Glomerular visceral epithelial cell (primary cell): Measurements from ENCODE around the gene BIRC7.
"Not testable (repeated sequence)": the region's sequence is repeated elsewhere in the genome, so short reads cannot be mapped to it uniquely, and the experiment has no call there.

Experiments used
- DNase-seq: peaks from one replicate; pipeline ENCODE4 v3.0.0-alpha.2; 2016; ENCODE audit errors: extremely low spot score

The BIRC7 gene

GRCh38 chr20:63208346-63208909 is 27.3 kb upstream of the BIRC7 start:
- DNase-seq = no peak

GRCh38 chr20:63210011-63210605 is 25.6 kb upstream of the BIRC7 start:
- peak; percentile 32 for DNase-seq

GRCh38 chr20:63212393-63212730 is 23.3 kb upstream of the BIRC7 start:
- DNase-seq = no peak

DNA sequence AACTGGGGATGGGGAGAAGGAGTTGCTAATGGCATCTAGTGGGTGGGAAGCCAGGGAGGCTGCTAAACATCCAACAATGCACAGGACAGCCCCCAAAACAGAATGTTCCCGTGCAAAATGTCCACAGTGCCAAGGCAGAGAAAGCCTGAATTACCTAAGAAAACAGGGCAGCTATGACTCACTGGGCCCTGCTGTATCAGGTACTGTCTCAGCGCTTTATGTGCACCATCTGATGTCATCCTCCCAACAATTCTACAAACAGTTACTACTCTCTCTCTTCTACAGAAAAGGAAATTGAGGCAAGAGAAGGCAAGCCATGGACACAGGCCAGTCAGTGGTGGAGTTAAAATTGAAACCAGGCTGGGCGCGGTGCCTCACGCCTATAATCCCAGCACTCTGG is 22.9 kb upstream of the BIRC7 start:
- no peak for DNase-seq

DNA sequence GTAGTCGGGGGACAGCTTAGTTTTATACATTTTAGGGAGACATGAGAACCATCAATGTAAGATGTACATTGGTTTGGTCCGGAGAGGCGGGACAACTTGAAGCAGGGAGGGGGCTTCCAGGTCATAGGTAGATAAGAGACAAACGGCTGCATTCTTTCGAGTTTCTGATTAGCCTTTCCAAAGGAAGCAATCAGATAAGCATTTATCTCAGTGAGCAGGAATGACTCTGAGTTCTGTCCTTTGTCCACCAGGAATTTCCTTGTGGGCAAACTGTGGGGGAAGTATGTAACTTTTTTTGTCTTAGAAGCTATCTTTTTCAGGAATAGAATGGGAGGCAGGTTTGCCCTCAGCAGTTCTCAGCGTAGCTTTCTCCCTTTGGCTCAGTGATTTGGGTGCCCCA is 21.2 kb upstream of the BIRC7 start:
- no peak for DNase-seq

- DNase-seq = peak; percentile 78
Measured at GRCh38 chr20:63215101-63216040, 20.3 kb upstream of the BIRC7 start.

GRCh38 chr20:63216041-63216848 is 19.5 kb upstream of the BIRC7 start, which contains the start of gene YTHDF1:
Gene YTHDF1 (minus strand): TSS chr20:63216131. CDS start chr20:63215892, 239 bp downstream.
- peak; percentile 98 for DNase-seq

DNA sequence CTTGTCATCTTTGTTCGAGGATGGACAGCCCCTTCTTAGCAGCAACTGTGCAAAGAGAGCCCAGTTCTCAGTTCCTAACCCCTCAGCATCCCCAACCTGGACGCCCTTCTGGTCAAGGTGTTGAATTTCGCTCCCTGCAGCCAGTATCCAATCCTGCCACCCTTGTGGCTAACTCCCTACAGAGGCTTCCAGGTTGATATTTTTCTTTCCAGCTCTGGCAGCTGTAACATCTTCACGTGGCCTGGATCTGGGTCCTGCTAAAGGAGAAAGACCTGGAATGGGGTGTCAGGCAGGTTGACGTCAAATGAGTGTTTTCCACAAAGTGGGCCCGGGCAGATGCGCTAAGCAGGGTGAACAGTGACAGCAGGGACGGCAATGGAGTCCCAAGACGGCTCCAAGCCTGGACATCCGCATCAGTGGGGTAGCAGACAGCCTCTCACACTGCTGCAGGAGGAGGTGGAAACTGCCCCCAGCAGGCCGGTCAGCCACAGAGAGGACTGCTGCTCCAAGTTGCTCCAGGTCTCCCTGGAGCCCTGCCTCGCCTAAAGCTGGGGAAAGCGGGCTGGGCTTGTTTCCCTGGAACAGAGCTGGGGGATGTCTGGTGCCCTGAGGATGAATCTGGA is 18.7 kb upstream of the BIRC7 start:
- no peak for DNase-seq

DNA sequence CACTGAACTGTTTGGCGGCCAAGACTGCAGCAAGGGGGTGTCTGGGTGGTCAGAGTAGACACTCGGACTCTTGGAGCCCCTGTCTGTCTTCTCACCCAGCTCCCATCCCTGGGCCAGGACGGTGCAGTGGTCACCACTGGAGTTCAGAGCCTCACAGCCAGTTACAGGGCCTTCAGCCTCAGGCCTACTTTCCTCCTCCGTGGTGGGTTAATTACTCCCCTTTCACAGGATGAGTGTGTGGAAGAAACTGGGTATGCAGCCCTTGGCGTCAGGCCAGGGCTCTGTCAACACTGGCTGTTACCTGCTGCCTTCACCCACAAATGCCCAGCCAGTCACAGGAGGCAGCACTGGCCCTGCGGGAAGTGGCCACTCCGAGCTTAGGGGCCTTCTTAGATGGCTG is 18.0 kb upstream of the BIRC7 start:
- peak; percentile 51 for DNase-seq

DNA sequence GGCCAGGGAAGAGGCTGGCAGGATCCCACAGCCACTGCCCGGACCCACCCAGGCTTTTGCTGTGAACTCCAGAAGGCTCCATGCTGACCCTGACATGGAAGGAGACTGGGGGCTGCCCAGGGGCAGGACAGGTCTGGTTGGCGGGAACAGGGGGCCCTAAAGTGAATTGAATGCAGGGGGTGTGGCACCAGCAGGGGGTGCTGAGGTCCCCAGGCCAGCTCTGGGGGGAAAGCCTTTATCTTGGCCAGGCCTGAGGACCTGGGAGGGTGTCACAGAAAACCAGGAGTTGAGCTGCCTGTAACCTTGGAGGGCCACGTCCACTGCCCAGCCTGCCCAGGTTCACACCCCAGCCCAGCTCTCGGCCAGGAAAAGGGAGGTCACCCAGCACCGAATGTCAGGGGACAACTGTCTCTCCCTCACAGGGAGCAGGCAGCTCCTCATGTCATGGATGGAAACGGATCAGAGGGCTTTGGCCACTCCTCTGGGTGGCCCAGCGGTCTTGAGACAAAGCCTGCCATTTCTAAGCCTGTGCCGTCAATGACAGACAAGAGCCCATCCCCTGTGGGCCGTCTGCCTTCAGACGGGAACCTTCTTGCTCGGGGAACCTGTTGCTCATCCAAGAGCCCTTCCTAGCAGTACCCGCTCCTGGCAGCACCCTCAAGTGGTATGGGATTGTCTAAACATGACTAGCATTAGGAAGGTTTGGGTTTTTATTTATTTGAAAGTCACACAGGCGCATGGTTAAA is 16.8 kb upstream of the BIRC7 start:
- DNase-seq = no peak

GRCh38 chr20:63219447-63219821 is 16.3 kb upstream of the BIRC7 start:
- no peak for DNase-seq

GRCh38 chr20:63219866-63220521 is 15.7 kb upstream of the BIRC7 start:
- DNase-seq = no peak

GRCh38 chr20:63220696-63221399 is 14.9 kb upstream of the BIRC7 start:
- DNase-seq = no peak

DNA sequence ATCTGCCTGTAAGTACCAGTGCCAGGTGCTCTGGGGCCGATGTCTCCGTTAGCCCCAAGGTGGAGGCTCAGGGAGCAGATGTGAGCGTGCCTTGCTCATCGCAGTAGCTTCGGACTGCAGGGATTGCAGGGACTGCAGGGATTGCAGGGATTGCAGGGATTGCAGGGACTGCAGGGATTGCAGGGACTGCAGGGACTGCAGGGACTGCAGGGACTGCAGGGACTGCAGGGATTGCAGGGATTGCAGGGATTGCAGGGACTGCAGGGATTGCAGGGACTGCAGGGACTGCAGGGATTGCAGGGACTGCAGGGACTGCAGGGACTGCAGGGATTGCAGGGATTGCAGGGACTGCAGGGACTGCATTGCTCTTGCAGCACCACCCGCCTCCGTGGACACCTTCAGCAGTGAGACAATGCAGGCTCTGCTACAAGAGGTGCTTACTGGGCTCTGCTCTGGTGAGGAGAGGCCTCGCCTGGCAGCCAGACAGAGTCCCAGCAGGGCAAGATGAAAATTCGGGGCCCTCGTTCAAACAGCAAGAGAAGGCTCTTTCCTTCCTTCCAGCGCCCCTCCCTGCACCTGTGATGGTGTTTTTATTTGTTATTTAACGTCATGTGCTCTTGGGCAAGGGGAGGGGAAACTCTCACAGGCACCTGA is 14.2 kb upstream of the BIRC7 start:
- not testable (repeated sequence) for DNase-seq

GRCh38 chr20:63222541-63222940 is 13.2 kb upstream of the BIRC7 start:
- peak; percentile 35 for DNase-seq

DNA sequence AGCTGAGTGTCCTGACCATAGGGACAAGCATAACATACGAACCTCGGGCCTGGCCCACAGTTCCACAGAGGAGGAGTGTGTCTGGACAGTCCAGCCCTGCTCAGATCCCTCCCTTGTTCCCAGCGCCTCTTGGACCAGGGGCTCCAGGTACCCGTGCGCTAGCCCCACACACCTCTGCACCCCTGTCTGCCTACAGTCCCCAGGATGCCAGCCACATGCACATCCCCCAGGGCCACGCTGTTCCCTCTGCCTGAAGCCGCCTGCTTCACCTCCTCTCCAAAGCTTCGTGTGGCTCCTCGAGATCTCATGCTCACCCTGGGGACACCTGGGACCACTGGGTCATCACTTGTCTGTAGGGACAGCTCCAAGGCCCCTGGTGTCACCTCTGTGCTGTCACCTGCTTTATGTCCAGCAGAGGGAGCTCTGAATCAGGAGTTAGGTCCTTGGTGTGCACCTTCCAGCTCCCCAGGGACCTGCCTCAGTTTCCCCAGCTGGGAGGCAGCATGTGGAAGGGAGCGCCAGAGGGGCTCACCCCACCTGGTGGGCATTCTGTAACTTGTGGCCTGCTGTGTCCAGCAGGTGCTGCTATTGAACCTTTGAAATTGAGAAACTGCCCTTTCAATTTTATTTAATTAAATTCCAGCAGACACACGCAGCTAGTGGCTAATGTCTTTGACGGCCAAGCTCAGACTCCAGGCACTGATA is 12.4 kb upstream of the BIRC7 start:
- DNase-seq = peak; percentile 57

DNA sequence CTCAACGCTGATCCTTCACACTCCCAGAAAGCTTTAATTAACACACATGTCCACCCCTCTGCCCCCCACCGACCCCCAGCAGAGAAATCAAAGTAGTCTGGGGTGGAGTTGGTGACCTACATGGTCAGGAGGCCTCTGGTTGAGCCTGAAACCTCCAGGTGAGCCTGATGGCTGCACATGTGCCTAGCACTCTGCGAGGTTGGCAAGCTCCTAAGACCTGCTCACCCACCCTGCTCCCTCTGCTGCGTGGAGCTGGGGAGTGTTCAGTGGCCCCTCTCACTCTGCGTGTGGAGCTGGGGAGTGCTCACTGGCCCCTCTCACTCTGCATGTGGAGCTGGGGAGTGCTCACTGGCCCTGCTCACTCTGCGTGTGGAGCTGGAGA is 11.9 kb upstream of the BIRC7 start:
- no peak for DNase-seq

DNA sequence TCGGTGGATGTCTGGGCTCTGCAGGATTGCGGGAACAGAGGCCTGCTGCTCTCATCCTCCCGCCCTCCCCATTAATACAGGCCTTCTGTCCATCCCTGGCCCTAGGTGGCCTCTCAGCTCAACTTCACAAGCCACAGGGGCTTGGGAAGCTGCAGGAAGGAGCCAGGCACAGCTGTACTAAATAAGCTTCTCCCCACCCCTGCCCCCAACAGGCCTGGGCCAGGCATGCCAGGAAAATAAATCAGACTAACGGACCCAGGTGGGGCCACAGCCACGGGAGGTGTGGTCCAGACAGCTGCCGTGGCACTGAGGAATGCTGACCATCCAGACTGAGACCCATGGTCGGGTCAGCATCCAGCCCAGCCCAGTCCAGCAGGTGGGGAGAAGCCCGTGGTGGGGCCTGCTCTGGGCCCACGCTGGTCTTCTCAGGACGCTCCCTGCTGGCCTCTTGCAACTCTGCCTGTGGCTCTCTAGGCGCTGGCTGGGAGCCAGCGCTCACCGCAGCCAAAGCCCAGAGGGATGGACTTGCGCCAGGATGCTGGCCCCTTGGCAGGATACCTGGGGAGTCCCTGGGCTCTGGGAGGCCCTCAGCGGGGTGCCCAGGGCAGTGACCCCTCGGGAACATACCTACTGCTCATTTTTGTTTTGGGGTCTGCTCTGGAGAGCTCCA is 11.2 kb upstream of the BIRC7 start:
- peak; percentile 99 for DNase-seq
